NCI-H345 (cell line): ENCODE data around the gene GGT5.
"Not testable (repeated sequence)": the region's sequence is repeated elsewhere in the genome, so short reads cannot be mapped to it uniquely, and the experiment has no call there.

Source experiments
- DNase-seq: peaks from one replicate; lab custom pipeline; 2025; lab: John Stamatoyannopoulos, UW

The GGT5 gene

DNA sequence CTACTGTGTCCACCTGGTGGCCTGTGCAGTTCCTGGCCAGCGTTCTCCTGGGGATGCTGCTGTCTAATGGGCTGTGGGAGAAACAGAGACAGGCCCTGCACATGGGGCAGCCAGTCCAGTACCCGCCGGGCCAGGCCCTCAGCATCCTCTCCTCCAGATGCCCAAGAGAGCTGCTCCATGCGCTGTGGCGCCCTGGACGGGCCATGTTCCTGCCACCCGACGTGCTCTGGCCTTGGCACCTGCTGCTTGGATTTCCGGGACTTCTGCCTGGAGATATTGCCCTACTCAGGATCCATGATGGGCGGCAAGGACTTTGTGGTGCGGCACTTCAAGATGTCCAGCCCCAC is 62.0 kb downstream of the GGT5 start:
- not testable (repeated sequence) for DNase-seq

- no peak for DNase-seq
These were observed 62.6 kb downstream of the GGT5 start for GRCh38 chr22:24181996-24182899.

DNA sequence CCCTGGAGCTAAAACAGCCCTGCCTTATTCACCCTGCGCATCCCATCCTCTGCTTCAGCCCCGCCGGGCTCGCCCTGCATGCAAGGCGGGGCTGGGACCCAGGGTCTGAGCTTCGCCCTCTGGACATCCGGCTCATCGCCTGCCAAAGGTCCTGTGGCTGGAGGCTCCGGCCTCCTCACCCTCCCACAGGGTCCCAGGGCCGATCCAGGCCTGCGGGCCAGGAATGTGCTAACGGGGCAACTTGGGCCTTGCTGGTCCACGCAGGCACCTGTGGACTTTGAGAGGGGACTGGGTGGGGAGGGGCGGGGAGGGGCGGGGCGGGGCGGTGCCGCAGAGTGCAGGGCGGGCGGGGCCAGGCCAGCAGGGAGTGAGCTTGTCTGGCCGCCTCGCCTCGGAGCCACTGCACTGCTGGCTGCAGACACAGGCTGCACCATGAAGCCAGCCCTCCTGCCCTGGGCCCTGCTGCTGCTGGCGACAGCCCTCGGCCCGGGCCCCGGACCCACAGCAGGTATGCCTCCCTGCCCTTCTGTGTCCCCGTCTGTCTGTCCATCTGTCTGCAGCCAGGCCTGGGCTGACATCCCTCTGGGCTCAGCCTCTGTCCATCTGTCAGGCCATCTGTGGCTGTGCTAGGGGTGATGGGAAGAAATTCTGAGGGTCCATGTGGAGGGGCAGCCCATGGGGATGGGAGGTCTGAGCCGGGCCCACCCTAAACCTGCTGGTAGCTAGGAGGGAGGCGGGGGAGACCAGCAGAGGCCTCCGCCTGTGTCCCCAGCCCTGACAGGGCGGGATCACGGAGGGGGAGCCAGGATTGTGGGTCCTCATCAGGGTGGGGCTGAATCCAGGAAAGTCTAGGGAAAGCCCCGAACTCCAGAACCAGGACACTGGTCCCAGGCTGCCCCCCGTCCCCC is 63.5 kb downstream of the GGT5 start, which contains the start of gene SUSD2:
Gene SUSD2, plus strand, starts transcription at position 400 of the 908 bp plus-strand sequence. Its CDS starts 33 bp downstream, at position 433.
- DNase-seq, result no peak

DNA sequence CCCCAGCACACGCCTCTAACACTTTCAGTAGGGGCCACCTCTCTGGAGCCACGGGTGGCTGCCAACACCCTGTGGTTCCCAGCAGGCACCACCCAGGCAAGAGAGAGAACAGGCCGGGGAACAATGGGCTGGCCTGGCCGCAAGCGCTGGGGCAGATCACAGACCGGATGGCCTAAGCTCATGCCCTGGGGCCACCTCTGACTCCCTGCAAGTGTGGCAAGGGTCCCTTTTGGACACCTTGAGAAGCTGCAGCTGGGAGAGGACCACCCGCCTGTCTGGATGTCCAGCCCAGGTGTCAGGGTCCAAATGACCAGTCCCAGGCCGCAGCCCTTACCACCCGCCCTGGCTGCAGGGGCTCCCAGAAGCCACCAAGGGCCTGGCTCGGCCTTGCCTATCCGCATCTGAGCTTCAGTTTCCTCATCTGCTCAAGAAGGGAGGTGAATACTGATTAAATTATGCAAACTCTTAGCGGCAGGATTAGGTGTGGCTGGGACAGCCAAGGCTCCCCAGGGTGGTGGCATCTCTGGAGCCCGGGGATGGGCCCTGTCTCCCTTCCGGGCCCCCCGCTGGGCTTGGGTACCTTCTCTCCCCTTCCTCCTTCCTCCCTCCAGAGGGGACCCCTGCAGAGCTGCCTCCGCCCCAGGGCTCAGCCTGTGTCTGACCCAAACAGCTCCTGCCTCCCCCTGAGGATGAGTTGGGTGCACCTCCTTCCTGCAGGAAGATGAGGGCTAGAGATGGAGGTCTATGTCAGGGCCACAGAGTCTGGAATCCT is 64.4 kb downstream of the GGT5 start:
- DNase-seq, result no peak

DNA sequence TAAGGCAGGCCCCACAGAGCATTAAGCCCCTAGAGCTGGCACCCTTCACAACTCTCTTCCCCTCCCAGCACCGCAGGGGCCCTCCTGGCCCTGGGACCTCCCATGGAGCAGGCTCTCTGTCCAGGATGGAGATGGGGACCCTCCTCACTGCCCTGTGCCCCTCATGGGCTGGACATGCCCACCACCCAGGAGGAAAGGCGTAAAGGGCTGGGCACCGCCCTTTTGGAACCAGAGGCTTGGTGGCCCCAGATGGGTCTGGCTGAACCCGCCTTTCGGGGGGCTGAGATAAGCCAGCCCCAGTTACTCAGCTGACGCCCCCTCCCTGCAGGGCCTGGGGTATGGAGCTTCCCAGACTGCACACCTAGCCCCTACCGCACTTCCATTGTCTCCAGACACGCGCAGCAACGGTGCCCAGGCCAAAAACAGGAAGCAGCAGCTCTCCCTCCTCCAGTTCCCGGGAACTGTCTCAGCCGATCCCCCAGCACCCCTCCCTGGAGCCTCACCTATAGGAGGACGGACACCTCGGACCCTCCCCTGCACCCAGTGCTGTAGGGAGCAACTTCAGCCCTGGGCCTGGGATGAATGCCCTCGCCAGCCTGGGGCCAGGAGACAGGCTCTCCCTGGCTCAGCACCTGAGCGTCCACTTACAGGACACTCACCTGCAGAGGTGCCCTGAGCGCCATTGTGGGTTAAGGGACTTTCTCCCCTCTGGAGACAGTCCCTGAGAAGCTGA is 65.2 kb downstream of the GGT5 start:
- DNase-seq, result no peak

GRCh38 chr22:24178502-24179440 is 66.1 kb downstream of the GGT5 start:
- no peak for DNase-seq

- DNase-seq, result no peak
These were observed 66.9 kb downstream of the GGT5 start for GRCh38 chr22:24178021-24178431.

DNA sequence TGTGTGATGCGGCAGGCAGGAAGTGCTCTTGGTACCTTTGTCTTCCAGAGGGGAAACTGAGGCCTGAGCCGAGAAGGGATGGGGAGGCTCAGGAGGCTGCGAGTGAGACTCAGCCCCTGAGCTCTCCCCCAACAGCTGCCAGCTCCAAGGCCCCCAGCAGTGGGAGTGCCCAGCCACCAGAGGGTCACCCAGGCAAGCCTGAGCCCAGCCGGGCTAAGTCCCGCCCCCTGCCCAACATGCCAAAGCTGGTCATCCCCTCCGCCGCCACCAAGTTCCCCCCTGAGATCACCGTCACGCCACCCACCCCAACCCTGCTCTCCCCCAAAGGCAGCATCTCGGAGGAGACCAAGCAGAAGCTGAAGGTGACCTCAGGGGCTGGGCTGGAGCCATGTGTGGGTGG is 67.4 kb downstream of the GGT5 start:
- DNase-seq, result no peak

DNA sequence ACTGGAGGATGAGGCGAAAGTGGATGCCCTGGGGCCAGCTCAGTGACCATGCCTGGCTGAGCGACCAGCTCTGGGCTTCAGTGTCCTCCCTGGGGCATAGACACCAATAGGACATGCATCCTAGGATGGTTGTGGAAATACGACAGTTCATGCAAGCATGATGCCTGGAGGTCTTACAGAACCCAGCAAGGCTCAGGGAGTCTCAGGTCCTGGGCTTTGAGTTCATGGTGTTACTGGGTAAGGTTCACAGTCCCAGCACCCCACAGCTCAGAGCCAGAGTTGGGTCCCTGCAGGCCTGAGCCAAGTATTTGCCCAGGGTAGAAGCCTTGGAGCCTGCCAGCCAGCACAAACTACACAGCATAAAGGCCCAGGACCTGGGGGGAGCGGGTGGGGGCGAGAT is 67.8 kb downstream of the GGT5 start:
- DNase-seq, result no peak

DNA sequence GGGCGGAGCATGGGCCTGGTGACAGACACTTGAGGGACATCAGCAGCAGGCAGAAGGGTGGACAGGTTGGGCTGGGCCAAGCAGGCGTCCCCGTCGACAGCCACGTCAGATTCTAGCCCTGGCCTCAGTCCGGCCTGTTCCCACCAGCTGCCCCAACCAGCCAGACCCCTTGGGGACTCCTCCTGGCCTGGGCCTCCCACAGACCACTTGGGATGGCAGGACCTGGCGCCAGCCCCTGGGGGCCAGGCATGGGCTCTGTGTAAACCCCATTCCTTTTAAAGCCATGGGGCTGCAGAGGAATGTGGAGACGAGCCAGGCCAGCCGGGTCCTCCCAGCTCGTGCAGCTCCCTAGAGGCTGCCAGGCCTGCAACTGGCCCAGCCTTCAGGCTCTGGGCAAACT is 68.3 kb downstream of the GGT5 start:
- DNase-seq, result no peak

DNA sequence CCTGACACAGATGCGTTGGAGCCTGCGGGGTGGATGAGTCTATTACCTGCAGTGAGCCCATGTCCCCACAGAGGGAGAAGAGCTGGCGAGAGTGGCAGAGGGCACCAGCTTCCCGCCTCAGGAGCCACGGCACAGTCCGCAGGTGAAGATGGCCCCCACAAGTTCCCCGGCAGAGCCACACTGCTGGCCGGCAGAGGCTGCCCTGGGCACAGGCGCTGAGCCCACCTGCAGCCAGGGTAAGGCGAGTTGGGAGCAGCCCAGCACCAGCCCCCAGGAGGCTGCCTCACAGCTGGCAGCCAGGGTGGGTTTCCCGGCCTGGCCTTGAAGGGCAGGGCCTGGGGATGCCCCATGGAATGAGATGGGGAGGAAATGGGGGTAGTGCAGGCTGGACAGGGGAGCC is 68.8 kb downstream of the GGT5 start:
- no peak for DNase-seq

DNA sequence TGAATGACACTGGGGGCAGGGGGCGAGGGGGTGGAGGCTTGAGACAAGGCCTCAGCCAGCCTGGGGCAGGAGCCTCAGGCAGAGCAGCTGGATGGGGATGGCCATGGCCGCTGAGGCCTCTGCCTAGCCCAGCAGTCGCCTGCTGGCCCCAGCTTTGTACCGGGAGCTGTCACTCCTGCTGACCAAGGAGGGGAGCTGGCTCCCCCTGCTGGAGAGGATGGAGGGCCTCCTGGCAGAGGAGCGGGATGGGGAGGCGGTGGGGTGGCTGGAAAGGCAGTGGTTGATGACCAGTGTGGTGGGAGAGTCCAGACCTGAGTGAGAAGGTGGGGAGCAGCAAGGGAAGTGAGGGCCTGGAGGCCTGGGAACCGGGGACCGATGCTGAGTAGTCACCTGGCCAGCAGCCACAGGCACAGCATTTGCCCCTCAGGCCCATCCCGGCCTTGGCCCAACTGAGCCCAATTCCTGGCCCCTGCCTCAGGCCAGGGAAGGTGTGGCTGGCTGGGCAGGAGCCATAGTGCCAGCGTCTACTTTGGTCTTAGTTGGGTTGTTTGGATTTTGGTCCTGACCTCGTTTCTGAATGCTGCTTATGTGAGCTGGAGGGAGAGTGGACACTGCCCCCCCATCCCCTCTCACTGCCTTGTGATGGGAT is 69.6 kb downstream of the GGT5 start:
- peak; percentile 15 for DNase-seq

DNA sequence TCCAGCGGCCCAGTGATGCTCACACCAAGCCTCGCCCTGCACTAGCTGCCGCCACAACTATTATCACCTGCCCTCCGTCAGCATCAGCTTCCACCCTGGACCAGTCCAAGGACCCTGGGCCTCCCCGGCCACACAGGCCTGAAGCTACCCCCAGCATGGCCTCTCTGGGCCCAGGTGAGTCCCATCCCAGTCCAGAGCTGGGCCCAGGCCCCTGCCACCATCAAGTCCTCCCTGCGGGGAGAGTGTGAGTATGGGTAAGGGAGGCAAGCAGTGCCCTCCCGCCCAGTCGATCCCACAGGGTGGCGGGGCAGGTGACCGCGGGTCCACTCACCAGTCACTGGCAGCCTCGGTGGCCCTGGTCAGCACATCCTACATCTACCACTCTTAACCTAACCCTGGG is 73.1 kb downstream of the GGT5 start:
- DNase-seq, result no peak

DNA sequence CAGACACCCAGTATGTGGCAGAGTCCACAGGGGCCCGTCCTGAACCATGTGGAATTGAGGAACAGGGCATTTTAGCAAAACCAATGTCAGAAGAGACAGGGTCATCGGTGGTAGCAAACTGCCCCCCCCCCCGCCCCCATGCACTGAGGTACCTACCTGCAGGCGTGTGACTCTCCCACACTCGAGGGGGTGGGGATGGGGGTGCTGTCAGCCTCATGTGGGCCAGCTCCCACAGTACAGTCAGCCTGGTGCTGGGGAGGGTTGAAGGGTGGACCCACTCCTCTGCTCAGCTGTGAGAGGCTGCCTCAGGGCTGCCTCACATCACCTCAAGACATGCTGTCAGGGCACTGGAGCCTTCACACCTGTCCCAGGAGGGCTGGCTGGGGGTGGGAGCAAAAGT is 74.2 kb downstream of the GGT5 start:
- DNase-seq, result no peak

- no peak for DNase-seq
These were observed 74.7 kb downstream of the GGT5 start for GRCh38 chr22:24170188-24170587.
